GM18499 (cell line): Measurements from ENCODE around the gene ATG12.
"Not testable (repeated sequence)": the region's sequence is repeated elsewhere in the genome, so short reads cannot be mapped to it uniquely, and the experiment has no call there.

ENCODE experiments used
- ATAC-seq: cut with Tn5 transposase; IDR thresholded peaks from one replicate; pipeline ENCODE4 v1.9.1; 2021; ENCODE audit warnings: moderate number of reproducible peaks; ENCODE audit not compliant: insufficient read depth, unreplicated experiment

Gene ATG12

GRCh38 chr5:115841382-115842088 lies at the start of gene ATG12, which contains the start of gene AP3S1:
TSS of gene ATG12 (minus strand) at chr5:115841565. CDS start at chr5:115841552, 13 bp downstream.
TSS of gene AP3S1 (plus strand) at chr5:115841935. CDS start at chr5:115842038, 103 bp downstream.
- peak; percentile 65 for ATAC-seq

GRCh38 chr5:115888027-115888426 lies 46.7 kb upstream of the ATG12 start:
- ATAC-seq: no peak

- ATAC-seq: not testable (repeated sequence)
These were observed 43.8 kb upstream of the ATG12 start for GRCh38 chr5:115885208-115885607.

DNA sequence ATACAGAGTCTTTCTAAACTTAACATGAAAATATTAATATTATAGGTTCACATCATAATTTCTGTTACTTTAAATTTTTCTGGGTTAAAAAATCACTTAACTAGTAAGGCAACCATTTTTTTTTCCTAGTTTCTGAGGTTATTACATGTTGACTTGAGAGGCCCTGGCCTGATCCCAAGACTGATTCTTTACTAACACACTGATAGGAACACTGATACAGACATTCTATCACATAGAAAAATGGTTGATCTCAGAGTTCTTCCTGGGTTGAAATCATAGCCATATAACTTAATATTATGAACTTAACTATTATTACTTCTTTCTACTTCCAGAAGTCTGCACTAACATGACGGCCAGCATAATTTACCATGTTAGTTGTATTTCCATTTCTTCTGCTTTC lies 43.3 kb upstream of the ATG12 start:
- ATAC-seq: no peak

DNA sequence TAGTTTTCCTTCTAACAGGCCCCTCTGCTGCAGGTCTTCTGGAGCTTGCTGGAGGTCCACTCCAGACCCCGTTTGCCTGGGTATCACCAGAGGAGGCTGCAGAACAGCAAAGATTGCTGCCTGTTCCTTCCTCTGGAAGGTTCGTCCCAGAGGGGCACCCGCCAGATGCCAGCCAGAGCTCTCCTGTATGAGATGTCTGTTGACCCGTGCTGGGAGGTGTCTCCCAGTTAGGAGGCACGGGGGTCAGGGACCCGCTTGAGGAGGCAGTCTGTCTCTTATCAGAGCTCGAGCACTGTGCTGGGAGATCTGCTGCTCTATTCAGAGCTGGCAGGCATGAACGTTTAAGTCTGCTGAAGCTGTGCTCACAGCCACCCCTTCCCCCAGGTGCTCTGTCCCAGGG lies 41.1 kb upstream of the ATG12 start:
- not testable (repeated sequence) for ATAC-seq

- ATAC-seq: not testable (repeated sequence)
These were observed 36.0 kb upstream of the ATG12 start for GRCh38 chr5:115877342-115877741.

- no peak for ATAC-seq
These were observed 34.1 kb upstream of the ATG12 start for GRCh38 chr5:115875447-115875846.

GRCh38 chr5:115873392-115873791 lies 32.0 kb upstream of the ATG12 start:
- ATAC-seq: no peak

DNA sequence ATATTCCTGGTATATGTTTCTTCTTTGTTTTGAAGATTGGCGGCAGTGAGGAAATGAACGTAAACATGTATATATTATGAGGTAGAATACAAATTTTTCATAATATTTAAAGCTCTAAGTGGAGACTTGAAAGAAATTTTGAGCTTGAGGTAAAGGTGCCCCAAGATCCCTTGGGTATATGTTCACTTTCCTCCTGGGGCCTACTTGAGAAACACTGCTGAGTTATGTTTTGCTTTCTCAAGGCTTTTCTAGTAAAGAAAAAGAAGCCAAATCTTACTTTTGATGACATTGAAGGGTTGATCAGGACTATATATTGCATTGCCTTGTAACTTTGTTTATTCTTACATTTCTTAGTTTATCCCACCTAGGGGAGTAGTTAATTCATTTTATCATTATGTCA lies 31.1 kb upstream of the ATG12 start:
- ATAC-seq: no peak

DNA sequence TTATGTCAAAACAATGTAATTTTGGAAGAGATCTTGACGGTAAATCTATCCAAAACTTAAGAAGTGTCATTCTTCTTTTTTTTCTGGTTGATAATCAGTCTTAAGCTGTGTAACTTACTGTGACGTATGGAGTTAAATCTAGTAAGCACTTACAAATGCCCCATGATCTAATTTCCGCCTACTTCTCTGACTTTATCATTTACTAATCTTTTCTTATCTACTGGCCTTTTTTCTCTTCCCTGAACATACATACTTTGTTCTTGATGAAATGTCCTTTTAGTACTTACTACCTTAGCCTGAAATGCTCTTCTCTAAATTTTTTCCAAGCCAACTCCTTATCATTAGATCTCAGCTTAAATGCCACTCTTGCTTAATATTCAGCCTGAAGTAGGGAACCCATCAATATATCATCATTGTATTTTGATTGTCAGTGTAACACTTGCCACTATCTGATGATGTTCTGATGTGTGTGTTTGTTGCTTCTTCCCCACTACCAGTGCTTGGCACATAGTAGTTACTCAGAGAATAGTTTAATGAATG lies 28.0 kb upstream of the ATG12 start:
- no peak for ATAC-seq

DNA sequence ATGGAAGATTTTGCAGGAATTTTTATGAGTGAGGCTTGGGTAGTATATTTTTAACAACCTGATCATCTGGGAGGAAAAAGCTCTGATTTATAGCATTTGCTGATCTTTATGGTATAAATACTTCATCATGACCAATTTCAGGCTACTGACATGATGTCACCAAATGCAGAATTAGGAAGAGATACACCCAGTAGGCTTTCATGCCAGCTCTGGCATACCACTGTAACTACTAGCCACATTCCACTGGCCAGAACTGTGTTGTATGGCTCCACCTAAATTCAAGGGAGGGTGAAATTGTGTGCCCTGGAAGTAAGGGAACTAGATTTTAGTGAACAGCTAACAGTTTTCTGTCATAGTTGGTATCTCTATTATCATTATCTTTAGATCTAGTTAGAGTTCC lies 18.0 kb upstream of the ATG12 start:
- ATAC-seq: no peak

DNA sequence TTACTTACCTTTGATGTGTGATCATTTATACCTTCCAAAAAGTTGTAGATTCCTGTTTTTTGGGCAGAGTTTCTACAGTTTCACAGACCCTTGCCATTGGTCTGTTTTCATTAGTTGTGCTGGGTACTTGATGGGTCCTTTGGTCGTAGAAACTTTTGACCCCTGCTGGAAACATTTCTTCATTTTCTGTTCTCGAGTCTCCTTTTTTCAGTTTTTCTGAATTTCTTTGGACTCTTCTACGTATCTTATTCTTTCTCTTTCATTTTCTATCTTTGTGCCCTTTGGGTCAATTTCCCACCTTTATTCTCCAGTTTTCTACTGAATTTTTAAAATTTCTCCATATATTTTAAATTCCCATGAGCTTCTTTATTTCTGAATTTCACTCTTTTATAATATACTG lies 17.0 kb upstream of the ATG12 start:
- ATAC-seq: no peak

DNA sequence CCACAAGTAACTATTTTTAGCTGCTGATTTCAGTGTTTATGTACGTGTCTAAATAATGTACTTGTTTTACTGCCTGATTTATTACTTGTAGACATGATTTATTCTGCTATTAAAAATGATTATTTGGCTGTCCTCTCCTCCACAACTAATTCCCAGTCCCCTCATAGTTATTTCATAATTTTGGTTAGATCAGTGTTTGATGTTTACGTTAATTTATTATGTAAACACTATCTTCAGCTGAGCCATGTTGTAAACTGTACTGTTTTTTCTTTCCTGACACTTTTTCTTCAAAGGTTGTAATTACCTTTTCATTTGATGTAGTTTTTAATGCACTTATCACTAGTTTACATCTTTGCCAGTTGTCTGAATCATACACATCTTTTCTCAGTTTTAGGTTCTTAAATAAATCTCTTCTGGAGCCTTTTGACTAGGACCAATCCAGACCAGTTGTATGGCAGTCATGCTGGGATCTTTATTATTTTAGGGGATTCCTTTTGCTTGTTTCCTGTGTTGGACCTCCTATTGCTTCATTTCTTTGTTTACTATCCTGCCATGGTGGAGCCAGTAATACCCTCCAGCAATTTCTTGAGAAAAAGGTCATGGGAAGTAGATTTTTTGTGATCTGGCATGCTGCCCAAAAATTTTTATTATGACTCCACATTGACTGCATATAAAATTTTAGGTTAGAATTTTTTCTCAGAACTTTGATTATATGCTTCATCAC lies 16.4 kb upstream of the ATG12 start:
- ATAC-seq: no peak

DNA sequence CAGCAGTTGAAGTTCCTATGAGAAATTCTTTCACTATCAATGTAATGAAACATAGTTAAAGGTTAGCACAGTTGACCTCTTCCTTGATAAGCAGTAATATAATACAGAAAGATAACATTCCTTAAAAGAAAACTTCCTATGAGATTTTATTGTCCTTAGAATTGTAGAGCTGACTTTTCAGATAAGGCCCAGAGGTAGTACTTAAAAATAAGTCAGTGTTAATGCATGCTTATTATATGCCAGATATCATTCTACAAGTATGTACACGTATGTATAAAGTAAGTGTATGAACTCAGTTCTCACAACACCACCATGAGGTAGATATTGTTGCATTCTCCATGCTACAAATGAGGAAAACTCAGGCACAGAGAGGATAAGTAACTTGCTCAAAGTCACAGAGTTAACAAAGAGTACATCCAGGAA lies 15.7 kb upstream of the ATG12 start:
- ATAC-seq: no peak

DNA sequence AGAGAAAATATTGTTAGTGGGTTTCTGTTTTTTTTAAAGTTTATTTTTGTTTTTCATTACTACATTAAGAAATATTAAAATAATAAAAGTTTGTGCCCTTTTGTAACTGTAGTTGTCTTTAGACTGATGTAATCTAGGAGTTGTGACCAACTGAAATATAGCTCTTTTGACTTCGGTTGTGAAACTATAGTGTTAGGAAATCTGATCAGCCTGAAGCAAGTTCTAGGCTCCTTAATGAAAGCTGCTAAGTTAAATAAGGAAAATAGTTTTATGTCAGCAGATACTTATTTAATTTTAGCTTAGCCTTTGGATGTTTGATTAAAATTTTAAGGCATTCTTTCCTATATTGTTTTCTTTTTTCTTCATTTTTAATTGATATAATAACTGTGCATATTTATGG lies 14.6 kb upstream of the ATG12 start:
- ATAC-seq: no peak

DNA sequence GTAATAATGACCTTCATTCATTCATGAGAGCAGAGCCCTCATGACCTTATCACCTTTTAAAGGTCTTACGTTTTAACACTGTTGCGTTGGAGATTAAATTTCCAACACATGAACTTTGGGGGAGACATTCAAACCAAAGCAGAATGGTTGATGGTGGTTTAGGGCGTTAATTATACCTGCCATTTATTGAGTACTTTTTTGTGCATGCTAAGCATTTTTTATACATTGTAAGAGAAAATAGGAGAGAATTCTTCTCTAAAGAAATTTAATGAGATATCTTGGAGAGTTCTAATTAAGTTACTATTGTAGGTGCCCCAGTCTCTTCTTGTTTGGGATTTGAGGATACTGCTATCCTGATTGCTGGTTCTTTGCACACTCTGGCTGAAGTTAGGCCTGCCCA lies 12.8 kb upstream of the ATG12 start:
- ATAC-seq: no peak

GRCh38 chr5:115850744-115851416 lies 9.5 kb upstream of the ATG12 start:
- no peak for ATAC-seq

DNA sequence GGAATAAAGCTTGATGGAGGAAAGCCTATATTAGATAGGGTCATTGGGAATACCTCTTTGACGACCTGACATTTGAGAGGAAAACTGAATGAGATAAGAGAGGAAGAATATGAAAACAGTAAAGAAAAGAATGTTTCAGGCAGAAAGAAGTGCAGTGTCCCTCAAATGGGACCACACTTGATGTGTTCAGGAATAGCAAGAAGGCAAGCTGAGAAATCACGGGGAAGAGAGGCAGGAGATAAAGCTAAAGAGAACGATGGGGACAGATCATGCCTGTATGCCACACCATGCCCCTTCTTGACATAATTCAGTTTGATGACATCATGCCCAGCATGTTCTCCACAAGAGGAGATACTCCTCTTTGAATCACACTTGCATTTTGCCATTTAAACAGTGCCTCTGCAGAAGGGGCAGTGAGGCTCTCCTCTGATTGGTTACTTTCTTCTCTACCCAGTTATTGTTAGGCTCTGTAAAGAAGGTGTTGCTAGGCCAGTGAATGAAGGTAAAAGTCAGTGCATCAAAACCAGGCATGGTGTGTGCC lies 8.0 kb upstream of the ATG12 start:
- ATAC-seq: no peak

DNA sequence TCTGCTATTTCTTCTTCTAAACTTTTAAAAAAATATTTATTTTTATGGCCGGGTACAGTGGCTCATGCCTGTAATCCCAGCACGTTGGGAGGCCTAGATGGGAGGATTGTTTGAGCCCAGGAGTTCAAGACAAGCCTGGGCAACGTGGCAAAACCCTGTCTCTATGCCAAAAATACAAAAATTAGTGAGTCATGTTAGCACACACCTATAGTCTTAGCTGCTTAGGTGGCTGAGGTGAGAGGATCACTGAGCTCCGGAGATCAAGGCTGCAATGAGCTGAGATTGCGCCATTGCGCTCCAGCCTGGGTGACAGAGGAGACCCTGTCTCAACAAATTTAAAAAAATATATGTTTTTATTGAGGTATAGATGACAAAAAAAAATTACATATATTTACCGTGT lies 5.9 kb upstream of the ATG12 start:
- ATAC-seq: no peak

GRCh38 chr5:115844321-115844817 lies 3.0 kb upstream of the ATG12 start:
- no peak for ATAC-seq
